CD14-positive monocyte (primary cell): ENCODE data around the gene SYNGAP1. TPM values are rescaled to one million over a fixed set of nuclear protein-coding genes. Genes with fewer than 3 reads are reported as not detected.

ENCODE experiments used
- DNase-seq, 3 donors: peaks; one replicate each; pipeline ENCODE4 v3.0.0-alpha.2; 2011 to 2022
- H2AFZ ChIP-seq: 2 replicates; pipeline ENCODE4 v1.6.0; 2012; ENCODE audit warnings: mild to moderate bottlenecking, low read depth, low read length, inconsistent platforms; ENCODE audit not compliant: insufficient read depth, poor library complexity, severe bottlenecking
- H3K27ac ChIP-seq, 2 donors: 1 replicate in 1 of 2; 2 replicates in 1 of 2; pipeline ENCODE4 v1.5.1; 2012 to 2013; ENCODE audit warnings: low read length in 2 of 2, control low read depth in 1 of 2, inconsistent platforms in 1 of 2, low read depth in 1 of 2, mild to moderate bottlenecking in 1 of 2
- H3K27me3 ChIP-seq, 2 donors: one replicate each; pipeline versions ENCODE4 v1.6.0 to v1.6.1; 2011 to 2013; ENCODE audit warnings: low read length in 2 of 2; ENCODE audit not compliant: control insufficient read depth in 2 of 2, insufficient read depth in 2 of 2
- H3K36me3 ChIP-seq, 2 donors: replicated peaks in 1 of 2; 1 replicate in 1 of 2; 2 replicates in 1 of 2; pipeline versions ENCODE4 v1.5.1 to v1.6.1; 2012 to 2013; ENCODE audit warnings: low read length in 2 of 2, control low read depth in 1 of 2, inconsistent platforms in 1 of 2, mild to moderate bottlenecking in 1 of 2; ENCODE audit not compliant: insufficient read depth in 2 of 2, control insufficient read depth in 1 of 2
- H3K4me1 ChIP-seq, 2 donors: 1 replicate in 1 of 2; 2 replicates in 1 of 2; pipeline versions ENCODE4 v1.5.1 to v1.6.1; 2012 to 2013; ENCODE audit warnings: low read length in 2 of 2, control low read depth in 1 of 2, inconsistent platforms in 1 of 2, mild to moderate bottlenecking in 1 of 2, moderate library complexity in 1 of 2; ENCODE audit not compliant: insufficient read depth in 2 of 2, control insufficient read depth in 1 of 2
- H3K4me2 ChIP-seq: replicated peaks from 2 replicates; pipeline ENCODE3; 2012; ENCODE audit warnings: low read length, moderate library complexity, mild to moderate bottlenecking; ENCODE audit not compliant: poor library complexity, severe bottlenecking; ENCODE audit errors: extremely low read depth
- H3K4me3 ChIP-seq, 3 experiments: fragments of 200-600 bp in 1 of 3; sonication (generic) in 1 of 3; replicated peaks in 1 of 3; 1 replicate in 2 of 3; 2 replicates in 1 of 3; pipeline ENCODE4 v1.5.1; 2011 to 2013; ENCODE audit warnings: low read length in 3 of 3, mild to moderate bottlenecking in 3 of 3, control low read depth in 2 of 3, low read depth in 2 of 3, inconsistent platforms in 1 of 3, moderate library complexity in 1 of 3
- H3K79me2 ChIP-seq: 2 replicates; pipeline ENCODE4 v1.6.0; 2012; ENCODE audit warnings: mild to moderate bottlenecking, control low read depth, inconsistent platforms, low read length, moderate library complexity; ENCODE audit not compliant: insufficient read depth
- H3K9ac ChIP-seq: 2 replicates; pipeline ENCODE4 v1.6.0; 2017; ENCODE audit warnings: low read length, mild to moderate bottlenecking; ENCODE audit not compliant: insufficient read depth, poor library complexity, severe bottlenecking
- H3K9me3 ChIP-seq, 2 donors: replicated peaks in 1 of 2; 1 replicate in 1 of 2; 2 replicates in 1 of 2; pipeline versions ENCODE4 v1.5.1 to v1.6.1; 2012 to 2013; ENCODE audit warnings: low read length in 2 of 2, control low read depth in 1 of 2; ENCODE audit not compliant: control insufficient read depth in 1 of 2, insufficient read depth in 1 of 2
- H4K20me1 ChIP-seq: 2 replicates; pipeline ENCODE4 v1.6.0; 2012; ENCODE audit warnings: mild to moderate bottlenecking, low read length, control low read depth, moderate library complexity; ENCODE audit not compliant: insufficient read depth
- H3K27ac Mint-ChIP-seq, 7 donors: one replicate each; pipeline ENCODE4 v1.8.0; 2020; ENCODE audit warnings: mild to moderate bottlenecking in 7 of 7, mixed read lengths in 7 of 7, moderate library complexity in 6 of 7, inconsistent platforms in 2 of 7
- H3K27me3 Mint-ChIP-seq, 3 donors: one replicate each; pipeline ENCODE4 v1.8.0; 2021 to 2022; ENCODE audit warnings: low read depth in 3 of 3, mild to moderate bottlenecking in 3 of 3, mixed read lengths in 3 of 3, moderate library complexity in 3 of 3, inconsistent platforms in 1 of 3
- H3K36me3 Mint-ChIP-seq, 2 donors: one replicate each; pipeline ENCODE4 v1.8.0; 2020; ENCODE audit warnings: mixed read lengths in 2 of 2, inconsistent platforms in 1 of 2, mild to moderate bottlenecking in 1 of 2
- H3K4me1 Mint-ChIP-seq: one replicate; pipeline ENCODE4 v1.8.0; 2020; ENCODE audit warnings: mild to moderate bottlenecking, mixed read lengths
- H3K4me3 Mint-ChIP-seq, 2 donors: one replicate each; pipeline ENCODE4 v1.8.0; 2020; ENCODE audit warnings: mild to moderate bottlenecking in 2 of 2, mixed read lengths in 2 of 2, moderate library complexity in 1 of 2
- H3K9me3 Mint-ChIP-seq, 7 donors: one replicate each; pipeline ENCODE4 v1.8.0; 2020 to 2022; ENCODE audit warnings: mixed read lengths in 7 of 7, mild to moderate bottlenecking in 6 of 7, moderate library complexity in 6 of 7, inconsistent platforms in 2 of 7
- WGBS: methylation state at CpG from one replicate; pipeline ENCODE4 v1.1.5; 2013; ENCODE audit warnings: missing lambda C conversion rate; ENCODE audit not compliant: insufficient coverage; 5-methylcytosine and 5-hydroxymethylcytosine counted together
- intact Hi-C, 2 donors: fragments of 100-400 bp; cut with micrococcal nuclease; formaldehyde crosslinking; loops; one replicate each; pipeline versions ENCODE4 v1.15.0 to v1.15.1; 2023
- polyA plus RNA-seq, 3 donors: library from polyadenylated mRNA; depleted of rRNA in 1 of 3; unstranded in 2 of 3; stranded (reverse) in 1 of 3; fragments of 300-500 nt in 2 of 3; fragments of >200 nt in 1 of 3; fragmentation: Illumina TruSeq in 2 of 3; gene quantifications; 1 replicate in 2 of 3; 2 replicates in 1 of 3; pipeline ENCODE4 v1.2.3, GENCODE V29; 2012 to 2021
- TF ChIP-seq, protein P1 (sequence below): fragments of 200-600 bp; IDR thresholded peaks from one replicate; pipeline ENCODE4 v1.8.0; 2022; ENCODE audit warnings: antibody characterized with exemption, mild to moderate bottlenecking

The SYNGAP1 gene
- polyA plus RNA-seq, 3 donors, result 4.0 TPM; not detected in 2

- TF ChIP-seq, protein P1, sequence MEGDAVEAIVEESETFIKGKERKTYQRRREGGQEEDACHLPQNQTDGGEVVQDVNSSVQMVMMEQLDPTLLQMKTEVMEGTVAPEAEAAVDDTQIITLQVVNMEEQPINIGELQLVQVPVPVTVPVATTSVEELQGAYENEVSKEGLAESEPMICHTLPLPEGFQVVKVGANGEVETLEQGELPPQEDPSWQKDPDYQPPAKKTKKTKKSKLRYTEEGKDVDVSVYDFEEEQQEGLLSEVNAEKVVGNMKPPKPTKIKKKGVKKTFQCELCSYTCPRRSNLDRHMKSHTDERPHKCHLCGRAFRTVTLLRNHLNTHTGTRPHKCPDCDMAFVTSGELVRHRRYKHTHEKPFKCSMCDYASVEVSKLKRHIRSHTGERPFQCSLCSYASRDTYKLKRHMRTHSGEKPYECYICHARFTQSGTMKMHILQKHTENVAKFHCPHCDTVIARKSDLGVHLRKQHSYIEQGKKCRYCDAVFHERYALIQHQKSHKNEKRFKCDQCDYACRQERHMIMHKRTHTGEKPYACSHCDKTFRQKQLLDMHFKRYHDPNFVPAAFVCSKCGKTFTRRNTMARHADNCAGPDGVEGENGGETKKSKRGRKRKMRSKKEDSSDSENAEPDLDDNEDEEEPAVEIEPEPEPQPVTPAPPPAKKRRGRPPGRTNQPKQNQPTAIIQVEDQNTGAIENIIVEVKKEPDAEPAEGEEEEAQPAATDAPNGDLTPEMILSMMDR, result peak; percentile 94
- Histone ChIP-seq H3K27ac (peak within 1 kb of the TSS; percentile 72 to 78), H2AFZ (peak within 1 kb of the TSS; percentile 81), H3K79me2 (peaks cover 47% of the 10 kb centered on the region), H4K20me1 (no peaks in the 10 kb centered on the region), H3K36me3 (peaks cover 0 to 10% of the 10 kb centered on the region in 2 donors), H3K4me3 (peak within 1 kb of the TSS; percentile 71 to 89 (median 74)), H3K9me3 (no peaks in the 10 kb centered on the region), H3K4me1 (peaks cover 26 to 31% of the 10 kb centered on the region in 2 donors), H3K4me2 (peak within 1 kb of the TSS; percentile 97), H3K9ac (peak within 1 kb of the TSS; percentile 71), H3K27me3 (no peaks in the 10 kb centered on the region)
- Mint-ChIP-seq H3K27me3 (peaks cover 0 to 1% (median 0%) of the 10 kb centered on the region in 3 donors), H3K27ac (peak within 1 kb of the TSS; percentile 85 to 95 (median 94)), H3K4me1 (peaks cover 39% of the 10 kb centered on the region), H3K9me3 (no peaks in the 10 kb centered on the region), H3K4me3 (peak within 1 kb of the TSS; percentile 80 to 87), H3K36me3 (peaks cover 4 to 8% of the 10 kb centered on the region in 2 donors)
- peak; percentile 99 to 100 (median 100) for DNase-seq
- WGBS, result 0% methylated on average over 54 of the region's 67 CpGs
- intact Hi-C loops, result loop anchor here in 1 of 2 donors (1.0 to 10.0 kb wide), 2 partner anchors 20 to 97 kb away; partner anchors contain the start of genes PHF1 and RGL2
Observed at GRCh38 chr6:33391278-33391921, 28.5 kb upstream of the SYNGAP1 start, which contains the start of gene KIFC1. TSS of gene KIFC1 (plus strand) at chr6:33391823. CDS start at chr6:33391986, 163 bp downstream.

DNA sequence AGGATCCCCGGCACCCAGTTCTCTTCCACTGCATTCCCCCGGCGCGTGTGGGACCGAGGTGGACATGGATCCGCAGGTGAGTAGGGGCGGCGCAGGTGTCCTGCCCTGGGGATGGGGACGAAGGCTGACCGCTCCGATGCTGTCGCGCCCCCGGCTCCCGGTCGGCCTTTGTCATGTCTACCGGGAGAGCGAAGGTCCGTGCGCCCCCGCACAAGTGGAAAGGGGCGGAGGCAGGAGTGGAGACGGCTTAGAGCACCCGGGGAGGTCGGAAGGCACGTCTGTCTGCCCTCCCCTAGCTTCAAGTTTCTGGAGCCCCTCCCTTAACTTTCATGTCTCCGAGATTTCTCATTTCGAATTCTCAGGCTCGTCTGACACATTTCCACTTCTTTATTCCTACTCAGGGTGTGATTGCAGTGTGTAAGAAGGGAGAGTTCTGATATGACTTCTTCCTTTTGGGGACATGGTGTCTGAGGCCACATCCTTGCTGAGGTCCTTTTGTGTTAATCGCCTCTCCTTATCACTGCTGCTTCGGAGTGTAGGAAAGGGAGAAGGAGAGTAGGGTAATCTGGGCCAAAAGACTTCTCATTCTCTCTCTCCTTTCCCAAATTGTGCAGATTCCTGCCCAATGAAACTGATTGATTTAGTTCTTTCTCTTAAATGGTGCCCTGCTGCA, 27.8 kb upstream of the SYNGAP1 start:
- peak in 1 of 3 donors; percentile 18 for DNase-seq
- H3K9me3 Mint-ChIP-seq, result no peaks in the 10 kb centered on the region
- H3K36me3 Mint-ChIP-seq, result peaks cover 4 to 11% of the 10 kb centered on the region in 2 donors
- WGBS, result 0% methylated on average over 24 of the region's 31 CpGs
- Histone ChIP-seq H3K79me2 (peaks cover 54% of the 10 kb centered on the region), H3K27me3 (no peaks in the 10 kb centered on the region), H3K4me3 (peak overlapping the region; percentile 71 to 89 (median 74)), H3K4me2 (peak overlapping the region; percentile 97), H4K20me1 (no peaks in the 10 kb centered on the region), H2AFZ (peak overlapping the region; percentile 75), H3K9ac (peak overlapping the region; percentile 71), H3K27ac (peak overlapping the region; percentile 72 to 76), H3K4me1 (peaks cover 26 to 31% of the 10 kb centered on the region in 2 donors), H3K9me3 (no peaks in the 10 kb centered on the region), H3K36me3 (peaks cover 0 to 10% of the 10 kb centered on the region in 2 donors)
- TF ChIP-seq, protein P1, result no peak
- intact Hi-C loops, result loop anchor here in 1 of 2 donors (1.0 to 10.0 kb wide), 2 partner anchors 19 to 97 kb away; partner anchors contain the start of genes PHF1 and RGL2
- H3K27me3 Mint-ChIP-seq, result peaks cover 0 to 1% (median 0%) of the 10 kb centered on the region in 3 donors
- H3K4me1 Mint-ChIP-seq, result peaks cover 39% of the 10 kb centered on the region
- H3K27ac Mint-ChIP-seq, result peak overlapping the region; percentile 85 to 95 (median 94)
- H3K4me3 Mint-ChIP-seq, result peak overlapping the region; percentile 80 to 87
